ENCODE results near the gene MACROD2. TPM values are rescaled to one million over a fixed set of nuclear protein-coding genes. Genes with fewer than 3 reads are reported as not detected.

Gene MACROD2
- total and polyA plus RNA-seq, 2 donors (not counting 1 experiment from before 2014, with no cell fraction given), result 5.3 to 6.7 TPM

- Mint-ChIP-seq H3K4me3 (no peak overlapping the region), H3K9me3 (ENCODE audit: insufficient read depth) (no peaks in the 10 kb centered on the region), H3K4me1 (peaks cover 16% of the 10 kb centered on the region), H3K27me3 (no peaks in the 10 kb centered on the region), H3K27ac (no peak overlapping the region)
- Histone ChIP-seq H3K27me3 (replicated peaks in 1 of 4; ENCODE audit: control extremely low read depth in 1 of 4, control insufficient read depth in 3 of 4, insufficient read depth in 4 of 4, low read length in 3 of 4) (no peaks in the 10 kb centered on the region), H3K27ac (ENCODE audit: low read length in 2 of 2) (no peak overlapping the region), H3K9ac (ENCODE audit: low read length) (no peak overlapping the region), H3K36me3 (replicated peaks in 1 of 2; ENCODE audit: control extremely low read depth in 1 of 2, control insufficient read depth in 1 of 2, extremely low read depth in 1 of 2, insufficient read depth in 2 of 2, low read length in 1 of 2) (no peaks in the 10 kb centered on the region), H3K9me3 (ENCODE audit: control extremely low read depth in 1 of 3, control insufficient read depth in 2 of 3, insufficient read depth in 1 of 3, low read length in 2 of 3) (no peaks in the 10 kb centered on the region), H2AFZ (ENCODE audit: insufficient read depth, low read depth, low read length, poor library complexity, severe bottlenecking) (no peak overlapping the region), H4K20me1 (ENCODE audit: control insufficient read depth, insufficient read depth, low read length, poor library complexity, severe bottlenecking) (no peaks in the 10 kb centered on the region), H3K4me2 (replicated peaks; ENCODE audit: low read depth, low read length, poor library complexity, severe bottlenecking) (no peak overlapping the region), H3K4me1 (ENCODE audit: control insufficient read depth in 2 of 2, insufficient read depth in 2 of 2, low read length in 2 of 2) (peaks cover 12 to 15% of the 10 kb centered on the region in 2 donors), H3K79me2 (ENCODE audit: control insufficient read depth, insufficient read depth, low read length) (no peaks in the 10 kb centered on the region), H3K4me3 (ENCODE audit: control extremely low read depth in 1 of 5, extremely low read depth in 1 of 5, insufficient read depth in 1 of 5, low read depth in 2 of 5, low read length in 4 of 5) (no peak overlapping the region)
- no peak for TF ChIP-seq EZH2 (IDR thresholded peaks at IDR 0.05; ENCODE audit: borderline replicate concordance, insufficient read depth, low read depth, low read length, poor library complexity, severe bottlenecking)
- no peak for TF ChIP-seq CTCF (IDR thresholded peaks at IDR 0.05)
- DNase-seq (no peak), ATAC-seq (ENCODE audit: low read depth) (no peak)
- intact Hi-C loops (cut with micrococcal nuclease), result no loop called here
- CTCF ChIA-PET, result no interaction called here
- POLR2A ChIA-PET, result no interaction called here
- WGBS (ENCODE audit: insufficient coverage), result no CpG with 5 or more reads among the region's 3 CpGs
Measured at GRCh38 chr20:16057651-16058050, 2062.3 kb downstream of the MACROD2 start.

GRCh38 chr20:16058268-16058667, 2063.0 kb downstream of the MACROD2 start:
- POLR2A ChIA-PET, result no interaction called here
- Histone ChIP-seq H3K4me2 (replicated peaks; ENCODE audit: low read depth, low read length, poor library complexity, severe bottlenecking) (no peak overlapping the region), H3K4me1 (ENCODE audit: control insufficient read depth in 2 of 2, insufficient read depth in 2 of 2, low read length in 2 of 2) (peaks cover 12 to 15% of the 10 kb centered on the region in 2 donors), H3K9ac (ENCODE audit: low read length) (no peak overlapping the region), H3K36me3 (replicated peaks in 1 of 2; ENCODE audit: control extremely low read depth in 1 of 2, control insufficient read depth in 1 of 2, extremely low read depth in 1 of 2, insufficient read depth in 2 of 2, low read length in 1 of 2) (no peaks in the 10 kb centered on the region), H3K4me3 (ENCODE audit: control extremely low read depth in 1 of 5, extremely low read depth in 1 of 5, insufficient read depth in 1 of 5, low read depth in 2 of 5, low read length in 4 of 5) (no peak overlapping the region), H2AFZ (ENCODE audit: insufficient read depth, low read depth, low read length, poor library complexity, severe bottlenecking) (no peak overlapping the region), H3K27ac (ENCODE audit: low read length in 2 of 2) (no peak overlapping the region), H3K9me3 (ENCODE audit: control extremely low read depth in 1 of 3, control insufficient read depth in 2 of 3, insufficient read depth in 1 of 3, low read length in 2 of 3) (no peaks in the 10 kb centered on the region), H4K20me1 (ENCODE audit: control insufficient read depth, insufficient read depth, low read length, poor library complexity, severe bottlenecking) (no peaks in the 10 kb centered on the region), H3K27me3 (replicated peaks in 1 of 4; ENCODE audit: control extremely low read depth in 1 of 4, control insufficient read depth in 3 of 4, insufficient read depth in 4 of 4, low read length in 3 of 4) (no peaks in the 10 kb centered on the region), H3K79me2 (ENCODE audit: control insufficient read depth, insufficient read depth, low read length) (no peaks in the 10 kb centered on the region)
- CTCF ChIA-PET, result no interaction called here
- Mint-ChIP-seq H3K4me3 (no peak overlapping the region), H3K27me3 (no peaks in the 10 kb centered on the region), H3K27ac (no peak overlapping the region), H3K9me3 (ENCODE audit: insufficient read depth) (no peaks in the 10 kb centered on the region), H3K4me1 (peaks cover 16% of the 10 kb centered on the region)
- intact Hi-C loops (cut with micrococcal nuclease), result no loop called here
- no peak for TF ChIP-seq CTCF (IDR thresholded peaks at IDR 0.05)
- WGBS (ENCODE audit: insufficient coverage), result 100% methylated on average over 3 of the region's 3 CpGs
- ATAC-seq (ENCODE audit: low read depth) (no peak), DNase-seq (no peak)
